ENCODE data around the gene PPP1R12C. TPM values are rescaled to one million over a fixed set of nuclear protein-coding genes. Genes with fewer than 3 reads are reported as not detected.

Gene PPP1R12C
- total RNA-seq, 6 experiments from 2014 or later, result 35.6 to 48.1 (median 41.7) TPM

DNA sequence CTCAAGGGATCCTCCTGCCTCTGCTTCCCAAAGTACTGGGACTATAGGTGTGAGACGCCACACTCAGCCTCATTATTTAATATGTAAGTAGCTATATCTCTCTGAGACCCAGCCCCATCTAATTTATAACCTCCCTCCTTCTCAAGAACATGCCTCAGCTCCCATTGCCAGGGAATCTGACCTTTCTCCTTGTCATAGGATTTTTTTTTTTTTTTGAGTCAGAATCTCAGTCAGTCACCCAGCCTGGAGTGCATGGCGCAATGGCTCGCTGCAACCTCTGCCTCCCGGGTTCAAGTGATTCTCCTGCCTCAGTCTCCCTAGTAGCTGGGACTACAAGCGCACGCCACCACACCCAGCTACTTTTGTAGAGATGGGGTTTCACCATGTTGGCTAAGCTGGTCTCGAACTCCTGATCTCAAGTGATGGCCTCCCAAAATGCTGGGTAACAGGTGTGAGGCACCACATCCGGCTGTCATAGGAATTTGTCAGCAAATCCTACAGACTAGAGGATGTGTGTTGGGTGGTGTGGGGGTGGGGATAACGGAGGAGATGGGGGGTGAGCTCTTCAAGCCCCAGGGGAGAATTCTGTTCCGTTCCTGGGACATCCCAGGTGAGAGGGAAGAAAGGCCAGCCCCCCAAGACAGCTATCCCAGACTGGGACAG lies 46.8 kb downstream of the PPP1R12C start:
- Histone ChIP-seq H3K36me3 (no peaks in the 10 kb centered on the region), H3K9me3 (no peaks in the 10 kb centered on the region), H3K27me3 (no peaks in the 10 kb centered on the region), H3K4me3 (no peak overlapping the region), H3K27ac (no peak overlapping the region), H3K4me1 (no peaks in the 10 kb centered on the region)
- DNase-seq (no peak), ATAC-seq (no peak)
- TF ChIP-seq, protein P1, sequence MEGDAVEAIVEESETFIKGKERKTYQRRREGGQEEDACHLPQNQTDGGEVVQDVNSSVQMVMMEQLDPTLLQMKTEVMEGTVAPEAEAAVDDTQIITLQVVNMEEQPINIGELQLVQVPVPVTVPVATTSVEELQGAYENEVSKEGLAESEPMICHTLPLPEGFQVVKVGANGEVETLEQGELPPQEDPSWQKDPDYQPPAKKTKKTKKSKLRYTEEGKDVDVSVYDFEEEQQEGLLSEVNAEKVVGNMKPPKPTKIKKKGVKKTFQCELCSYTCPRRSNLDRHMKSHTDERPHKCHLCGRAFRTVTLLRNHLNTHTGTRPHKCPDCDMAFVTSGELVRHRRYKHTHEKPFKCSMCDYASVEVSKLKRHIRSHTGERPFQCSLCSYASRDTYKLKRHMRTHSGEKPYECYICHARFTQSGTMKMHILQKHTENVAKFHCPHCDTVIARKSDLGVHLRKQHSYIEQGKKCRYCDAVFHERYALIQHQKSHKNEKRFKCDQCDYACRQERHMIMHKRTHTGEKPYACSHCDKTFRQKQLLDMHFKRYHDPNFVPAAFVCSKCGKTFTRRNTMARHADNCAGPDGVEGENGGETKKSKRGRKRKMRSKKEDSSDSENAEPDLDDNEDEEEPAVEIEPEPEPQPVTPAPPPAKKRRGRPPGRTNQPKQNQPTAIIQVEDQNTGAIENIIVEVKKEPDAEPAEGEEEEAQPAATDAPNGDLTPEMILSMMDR (IDR thresholded peaks at IDR 0.05), result no peak
- TF ChIP-seq POLR2A (IDR thresholded peaks at IDR 0.05), result no peak
- intact Hi-C loops (cut with DNase I), result no loop called here
- WGBS (ENCODE audit: insufficient coverage, low coverage, low lambda C conversion rate, missing lambda C conversion rate), result 63% methylated on average over 8 of the region's 10 CpGs

DNA sequence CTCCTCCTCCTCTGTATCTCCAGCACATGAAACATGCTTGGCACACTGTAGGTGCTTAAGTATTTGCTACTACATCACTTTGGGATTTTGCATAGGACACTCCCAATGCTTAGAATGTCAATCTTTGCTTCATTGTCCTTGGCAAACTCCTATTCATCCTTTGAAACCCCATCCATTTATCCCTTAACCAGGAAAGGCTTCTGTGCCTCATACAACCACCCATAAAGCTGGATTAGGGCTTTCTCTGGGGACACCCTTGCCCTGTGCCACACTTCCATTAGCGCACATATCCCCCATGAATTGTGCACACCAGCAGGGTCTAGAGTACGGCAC lies 47.6 kb downstream of the PPP1R12C start:
- no peak overlapping the region for H3K27ac ChIP-seq
- H3K36me3 ChIP-seq, result no peaks in the 10 kb centered on the region
- no peak overlapping the region for H3K4me3 ChIP-seq
- H3K27me3 ChIP-seq, result no peaks in the 10 kb centered on the region
- intact Hi-C loops (cut with DNase I), result no loop called here
- ATAC-seq, result no peak
- 90% methylated on average over 2 of the region's 2 CpGs for WGBS (ENCODE audit: insufficient coverage, low coverage, low lambda C conversion rate, missing lambda C conversion rate)
- no peaks in the 10 kb centered on the region for H3K9me3 ChIP-seq
- H3K4me1 ChIP-seq, result no peaks in the 10 kb centered on the region
- TF ChIP-seq, protein P1 (IDR thresholded peaks at IDR 0.05), result no peak
- no peak for TF ChIP-seq POLR2A (IDR thresholded peaks at IDR 0.05)
- no peak for DNase-seq

DNA sequence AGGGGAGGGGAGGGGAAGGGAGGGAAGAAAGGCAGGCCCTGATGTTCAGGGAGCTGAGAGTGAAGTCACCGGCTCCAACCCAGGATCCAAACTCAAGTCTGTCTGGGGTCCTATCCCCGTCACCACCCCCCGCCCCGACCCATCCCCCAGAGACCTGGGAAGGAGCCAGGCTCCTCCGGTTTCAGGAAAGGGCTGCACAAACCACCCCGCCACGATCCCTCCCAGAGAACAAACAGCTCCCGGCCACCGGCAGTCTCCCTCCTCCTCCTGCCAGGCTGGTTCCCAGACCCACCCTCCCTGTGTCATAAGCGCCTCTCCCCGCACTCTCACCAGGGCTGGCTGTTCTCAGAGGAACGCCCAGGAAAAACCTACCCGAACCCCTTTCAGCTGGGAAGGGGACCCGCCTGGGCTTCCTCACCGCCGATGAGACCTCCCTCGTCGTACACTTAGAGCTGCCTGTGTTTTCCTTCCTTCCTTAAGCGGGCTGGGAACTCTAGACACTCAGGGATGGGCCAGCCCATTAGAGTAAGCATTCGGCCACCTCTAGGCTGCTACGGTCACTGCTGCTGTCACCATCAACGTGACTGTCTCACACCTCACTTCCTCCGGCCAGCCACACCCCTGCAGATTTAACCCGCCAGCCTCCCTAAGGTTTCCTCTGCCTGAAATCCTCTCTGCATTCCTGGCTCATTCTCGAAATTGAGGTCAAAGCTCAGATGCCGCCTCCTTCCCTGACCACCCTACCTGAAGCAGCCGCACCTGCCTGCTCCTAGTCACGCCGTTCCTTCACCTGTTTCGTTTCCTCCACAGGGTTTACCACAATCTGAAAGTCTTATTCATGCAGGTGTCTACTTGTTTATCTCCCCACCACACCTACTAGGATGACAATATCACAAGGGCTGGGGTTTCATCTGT lies 48.2 kb downstream of the PPP1R12C start:
- Histone ChIP-seq H3K27me3 (no peaks in the 10 kb centered on the region), H3K27ac (no peak overlapping the region), H3K36me3 (no peaks in the 10 kb centered on the region), H3K9me3 (no peaks in the 10 kb centered on the region), H3K4me3 (no peak overlapping the region), H3K4me1 (no peaks in the 10 kb centered on the region)
- 17% methylated on average over 8 of the region's 30 CpGs for WGBS (ENCODE audit: insufficient coverage, low coverage, low lambda C conversion rate, missing lambda C conversion rate)
- intact Hi-C loops (cut with DNase I), result no loop called here
- TF ChIP-seq, protein P1 (IDR thresholded peaks at IDR 0.05), result no peak
- no peak for TF ChIP-seq POLR2A (IDR thresholded peaks at IDR 0.05)
- peak in 3 of 4 donors; percentile 42 to 59 (median 43) for ATAC-seq
- no peak for DNase-seq

DNA sequence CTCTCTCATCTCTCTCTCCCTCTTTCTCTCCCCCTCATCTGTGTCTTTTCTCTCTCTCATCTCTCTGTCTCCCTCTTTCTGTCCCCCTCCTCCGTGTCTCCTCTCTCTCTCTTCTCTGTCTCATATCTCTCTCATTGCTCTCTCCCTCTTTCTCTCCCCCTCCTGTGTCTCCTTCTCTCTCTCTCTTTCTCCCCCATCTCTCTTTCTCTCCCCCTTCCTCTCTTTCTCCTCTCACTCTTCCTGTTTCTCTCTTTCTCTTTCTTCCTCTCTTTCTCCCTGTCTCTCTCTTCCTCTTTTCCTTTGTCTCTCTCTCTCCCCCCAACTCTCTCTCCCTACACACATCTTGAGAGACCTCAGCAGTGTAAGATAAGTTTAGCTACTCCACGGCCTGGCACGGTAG lies 49.6 kb downstream of the PPP1R12C start:
- Histone ChIP-seq H3K27me3 (no peaks in the 10 kb centered on the region), H3K4me3 (no peak overlapping the region), H3K4me1 (no peaks in the 10 kb centered on the region), H3K36me3 (no peaks in the 10 kb centered on the region), H3K27ac (no peak overlapping the region), H3K9me3 (no peaks in the 10 kb centered on the region)
- WGBS (ENCODE audit: insufficient coverage, low coverage, low lambda C conversion rate, missing lambda C conversion rate), result 7% methylated on average over 3 of the region's 3 CpGs
- DNase-seq (no peak), ATAC-seq (no peak)
- TF ChIP-seq, protein P1 (IDR thresholded peaks at IDR 0.05), result no peak
- TF ChIP-seq POLR2A (IDR thresholded peaks at IDR 0.05), result no peak
- intact Hi-C loops (cut with DNase I), result no loop called here

Data from right lobe of liver (tissue), 6 donors.